SK-N-SH treated with all-trans-retinoic acid at 6 μM for 48 hours (cell line): ENCODE results near the gene FOXS1.

ENCODE experiments used
- ATAC-seq: fragments of 200-7000 bp; cut with Tn5 transposase; 3 replicates; pipeline ENCODE4 v1.9.1; 2020; ENCODE audit warnings: mild to moderate bottlenecking, moderate library complexity
- ARNTL ChIP-seq: fragments of 450-650 bp; formaldehyde crosslinking; IDR thresholded peaks from 2 replicates; pipeline ENCODE4 v1.5.0; 2020; ENCODE audit warnings: low read depth, mild to moderate bottlenecking, moderate library complexity, borderline replicate concordance
- BACH2 ChIP-seq: fragments of 250-450 bp; sonication (Bioruptor Pico); IDR thresholded peaks from 2 replicates; pipeline ENCODE4 v1.9.0; 2021; ENCODE audit warnings: mild to moderate bottlenecking, borderline replicate concordance
- CSDC2 ChIP-seq: fragments of 250-450 bp; sonication (Bioruptor Pico); IDR thresholded peaks from 2 replicates; pipeline ENCODE4 v1.5.0; 2020; ENCODE audit warnings: mild to moderate bottlenecking, moderate library complexity
- CSRNP3 ChIP-seq: fragments of 250-450 bp; sonication (Bioruptor Pico); IDR thresholded peaks from 2 replicates; pipeline ENCODE4 v1.5.1; 2021; ENCODE audit warnings: mild to moderate bottlenecking, moderate library complexity
- ESRRG ChIP-seq: fragments of 250-450 bp; sonication (Bioruptor Pico); IDR thresholded peaks from 2 replicates; pipeline ENCODE4 v1.6.1; 2021; ENCODE audit warnings: mild to moderate bottlenecking
- GLIS3 ChIP-seq: fragments of 250-450 bp; sonication (Bioruptor Pico); IDR thresholded peaks from 2 replicates; pipeline ENCODE4 v1.5.0; 2020; ENCODE audit warnings: mild to moderate bottlenecking, moderate library complexity
- ISL1 ChIP-seq: fragments of 250-450 bp; sonication (Bioruptor Pico); IDR thresholded peaks from 2 replicates; pipeline ENCODE4 v2.1.2; 2022; ENCODE audit warnings: mild to moderate bottlenecking, moderate library complexity
- OSR1 ChIP-seq: fragments of 250-450 bp; sonication (Bioruptor Pico); IDR thresholded peaks from 2 replicates; pipeline ENCODE4 v1.8.0; 2022; ENCODE audit warnings: moderate library complexity, mild to moderate bottlenecking, inconsistent platforms
- PATZ1 ChIP-seq: fragments of 250-450 bp; sonication (Bioruptor Pico); IDR thresholded peaks from 2 replicates; pipeline ENCODE4 v1.8.0; 2020; ENCODE audit warnings: mild to moderate bottlenecking, moderate library complexity, borderline replicate concordance
- POU6F1 ChIP-seq: fragments of 250-450 bp; sonication (Bioruptor Pico); IDR thresholded peaks from 2 replicates; pipeline ENCODE4 v1.8.0; 2021; ENCODE audit warnings: low read depth, mild to moderate bottlenecking, moderate library complexity, borderline replicate concordance
- PPARA ChIP-seq: fragments of 250-450 bp; sonication (Bioruptor Pico); IDR thresholded peaks from 2 replicates; pipeline ENCODE4 v1.5.0; 2020; ENCODE audit warnings: mild to moderate bottlenecking, borderline replicate concordance
- RARB ChIP-seq: fragments of 250-450 bp; sonication (Bioruptor Pico); IDR thresholded peaks from 2 replicates; pipeline ENCODE4 v1.8.0; 2021; ENCODE audit warnings: mild to moderate bottlenecking, moderate library complexity
- SNAI2 ChIP-seq: fragments of 250-450 bp; sonication (Bioruptor Pico); IDR thresholded peaks from 2 replicates; pipeline ENCODE4 v1.5.0; 2020; ENCODE audit warnings: mild to moderate bottlenecking, moderate library complexity
- TCF4 ChIP-seq: fragments of 250-450 bp; sonication (Bioruptor Pico); IDR thresholded peaks from 2 replicates; pipeline ENCODE4 v1.8.0; 2021; ENCODE audit warnings: mild to moderate bottlenecking, moderate library complexity, borderline replicate concordance
- TOX ChIP-seq: fragments of 250-450 bp; sonication (Bioruptor Pico); IDR thresholded peaks from 2 replicates; pipeline ENCODE4 v1.8.0; 2021; ENCODE audit warnings: mild to moderate bottlenecking, moderate library complexity, borderline replicate concordance
- ZC3H10 ChIP-seq: fragments of 250-450 bp; sonication (Bioruptor Pico); IDR thresholded peaks from 2 replicates; pipeline ENCODE4 v1.5.1; 2021; ENCODE audit warnings: mild to moderate bottlenecking, moderate library complexity
- ZFP3 ChIP-seq: fragments of 250-450 bp; sonication (Bioruptor Pico); IDR thresholded peaks from 2 replicates; pipeline ENCODE4 v1.5.0; 2020; ENCODE audit warnings: mild to moderate bottlenecking, moderate library complexity
- ZFP30 ChIP-seq: fragments of 450-650 bp; formaldehyde crosslinking; IDR thresholded peaks from 2 replicates; pipeline ENCODE4 v1.5.0; 2022; ENCODE audit warnings: mild to moderate bottlenecking, moderate library complexity
- ZNF565 ChIP-seq: fragments of 450-650 bp; formaldehyde crosslinking; conservative IDR thresholded peaks from 2 replicates; pipeline ENCODE4 v1.5.0; 2020; ENCODE audit warnings: low read depth, mild to moderate bottlenecking, moderate library complexity
- ZNF70 ChIP-seq: fragments of 450-650 bp; formaldehyde crosslinking; IDR thresholded peaks from 2 replicates; pipeline ENCODE4 v1.5.0; 2020; ENCODE audit warnings: mild to moderate bottlenecking, moderate library complexity
- ZNF8 ChIP-seq: fragments of 450-650 bp; formaldehyde crosslinking; IDR thresholded peaks from 2 replicates; pipeline ENCODE4 v1.5.0; 2020; ENCODE audit warnings: mild to moderate bottlenecking, moderate library complexity

The FOXS1 gene

GRCh38 chr20:31872406-31872805 lies 27.0 kb upstream of the FOXS1 start (continued):
- TF ChIP-seq CSRNP3 (CRISPR knock-in tag): no peak
- TF ChIP-seq ESRRG (CRISPR knock-in tag): no peak
- TF ChIP-seq ZFP30: no peak
- TF ChIP-seq ZNF70 (CRISPR knock-in tag): no peak
- TF ChIP-seq PPARA (CRISPR knock-in tag): no peak
- no peak for TF ChIP-seq ARNTL (CRISPR knock-in tag)

- TF ChIP-seq BACH2 (CRISPR knock-in tag): no peak
- TF ChIP-seq PATZ1 (CRISPR knock-in tag): no peak
- TF ChIP-seq ZNF565 (CRISPR knock-in tag): no peak
- no peak for TF ChIP-seq ESRRG (CRISPR knock-in tag)
- no peak for TF ChIP-seq ZC3H10 (CRISPR knock-in tag)
- TF ChIP-seq PPARA (CRISPR knock-in tag): no peak
- TF ChIP-seq ZFP30: no peak
- TF ChIP-seq RARB (CRISPR knock-in tag): no peak
- TF ChIP-seq TOX (CRISPR knock-in tag): no peak
- TF ChIP-seq CSDC2 (CRISPR knock-in tag): no peak
- TF ChIP-seq ISL1: no peak
- ATAC-seq: no peak
These were observed 26.2 kb upstream of the FOXS1 start for GRCh38 chr20:31871618-31871954.

GRCh38 chr20:31870726-31871617 lies 25.6 kb upstream of the FOXS1 start:
- peak; percentile 22 for ATAC-seq
- no peak for TF ChIP-seq OSR1 (CRISPR knock-in tag)
- TF ChIP-seq CSRNP3 (CRISPR knock-in tag): no peak
- TF ChIP-seq ZNF8: no peak

GRCh38 chr20:31869942-31870725 lies 24.7 kb upstream of the FOXS1 start, which contains the start of the genes DUSP15 and TTLL9:
DUSP15 (minus strand) TSS chr20:31870527; CDS start chr20:31870337, 190 bp downstream.
TTLL9 (plus strand) TSS chr20:31870634; CDS start chr20:31871127, 493 bp downstream.
- ATAC-seq: peak; percentile 81
- TF ChIP-seq SNAI2 (CRISPR knock-in tag): no peak
- no peak for TF ChIP-seq ARNTL (CRISPR knock-in tag)
- no peak for TF ChIP-seq POU6F1 (CRISPR knock-in tag)
- TF ChIP-seq BACH2 (CRISPR knock-in tag): no peak
- TF ChIP-seq TCF4 (CRISPR knock-in tag): no peak
- TF ChIP-seq ZNF565 (CRISPR knock-in tag): no peak
- TF ChIP-seq GLIS3: no peak
- no peak for TF ChIP-seq ESRRG (CRISPR knock-in tag)
- no peak for TF ChIP-seq RARB (CRISPR knock-in tag)
- no peak for TF ChIP-seq TOX (CRISPR knock-in tag)
- no peak for TF ChIP-seq CSDC2 (CRISPR knock-in tag)
- TF ChIP-seq OSR1 (CRISPR knock-in tag): no peak
- TF ChIP-seq ZFP3: no peak
- TF ChIP-seq ZFP30: no peak
- TF ChIP-seq, all 23 proteins: peak for 0
